Breast epithelium (tissue), 4 donors: Measurements from ENCODE around the gene PTPRU. TPM values are rescaled to one million over a fixed set of nuclear protein-coding genes. Genes with fewer than 3 reads are reported as not detected.
"Not testable (repeated sequence)": the region's sequence is repeated elsewhere in the genome, so short reads cannot be mapped to it uniquely, and the experiment has no call there.

ENCODE experiments used
- DNase-seq, 2 donors: peaks; one replicate each; pipeline ENCODE4 v3.0.0-alpha.2; 2019; ENCODE audit warnings: low spot score in 2 of 2
- H3K27ac ChIP-seq, 2 donors: fragments of 200-600 bp; sonication (generic) in 1 of 2; one replicate each; pipeline ENCODE4 v1.5.1; 2016 to 2019; ENCODE audit warnings: mild to moderate bottlenecking in 1 of 2
- H3K27me3 ChIP-seq, 2 donors: fragments of 200-600 bp; sonication (generic) in 1 of 2; one replicate each; pipeline versions ENCODE4 v1.5.1 to v1.6.0; 2017 to 2019; ENCODE audit warnings: control low read depth in 1 of 2, mild to moderate bottlenecking in 1 of 2
- H3K36me3 ChIP-seq: fragments of 200-600 bp; one replicate; pipeline ENCODE4 v1.5.1; 2019
- H3K4me1 ChIP-seq, 2 donors: fragments of 200-600 bp; sonication (generic); one replicate each; pipeline ENCODE4 v1.5.1; 2016 to 2019; ENCODE audit warnings: control low read depth in 1 of 2
- H3K4me3 ChIP-seq, 3 donors: fragments of 200-600 bp; sonication (generic); 1 replicate in 2 of 3; 2 replicates in 1 of 3; pipeline ENCODE4 v1.5.1; 2016 to 2019; ENCODE audit warnings: mild to moderate bottlenecking in 3 of 3, moderate library complexity in 2 of 3
- H3K9me3 ChIP-seq, 2 donors: fragments of 200-600 bp; sonication (generic) in 1 of 2; one replicate each; pipeline ENCODE4 v1.5.1; 2016 to 2019; ENCODE audit warnings: control low read depth in 1 of 2
- POLR2A ChIP-seq: fragments of 450-650 bp; IDR thresholded peaks from one replicate; pipeline ENCODE4 v1.6.1; 2016; ENCODE audit warnings: antibody characterized with exemption, mild to moderate bottlenecking, moderate library complexity
- POLR2AphosphoS5 ChIP-seq, 3 donors: sonication (generic); formaldehyde crosslinking; IDR thresholded peaks; one replicate each; pipeline ENCODE4 v1.6.1; 2017; ENCODE audit warnings: antibody characterized with exemption in 3 of 3
- intact Hi-C: fragments of 100-400 bp; cut with DNase I; formaldehyde crosslinking; loops from one replicate; pipeline ENCODE4 v1.15.1; 2023; ENCODE audit warnings: low total_unique reads
- total RNA-seq, 3 donors: library from RNA; depleted of rRNA; stranded (reverse); fragments of >200 nt; gene quantifications; one replicate each; pipeline ENCODE4 v1.1.0, GENCODE V29; 2016
- TF ChIP-seq, protein P1 (sequence below), 3 donors: fragments of 450-650 bp; IDR thresholded peaks; one replicate each; pipeline ENCODE4 v1.5.1; 2016 to 2017; ENCODE audit warnings: antibody characterized with exemption in 3 of 3, mild to moderate bottlenecking in 3 of 3, moderate library complexity in 3 of 3

The PTPRU gene
- total RNA-seq, 3 donors from 2014 or later = 16.0 to 33.1 (median 32.5) TPM

DNA sequence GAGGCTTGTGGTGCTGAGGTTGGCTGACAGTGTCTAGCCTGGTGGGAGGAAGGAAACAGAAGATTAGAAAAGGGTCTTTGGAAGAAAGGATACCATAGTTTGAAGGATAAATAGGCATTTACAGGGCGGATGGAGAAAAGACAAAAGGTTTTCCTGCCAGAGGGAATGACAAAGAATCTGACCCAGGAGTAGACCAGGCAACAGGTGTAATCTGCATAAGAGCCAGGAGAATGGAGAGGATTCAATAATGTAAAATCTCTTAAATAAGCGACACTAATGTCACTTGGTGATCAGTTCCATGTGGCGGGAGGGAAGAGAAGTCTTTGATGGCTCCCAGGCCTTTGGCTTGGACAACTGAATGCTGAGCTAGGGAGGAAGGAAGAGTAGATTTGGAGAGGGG is 15.0 kb upstream of the PTPRU start:
- no peak for TF ChIP-seq POLR2A
- Histone ChIP-seq H3K36me3 (no peaks in the 10 kb centered on the region), H3K27ac (no peak overlapping the region), H3K27me3 (no peaks in the 10 kb centered on the region), H3K4me1 (no peaks in the 10 kb centered on the region), H3K9me3 (no peaks in the 10 kb centered on the region), H3K4me3 (no peak overlapping the region)
- intact Hi-C loops = no loop called here
- DNase-seq = no peak

DNA sequence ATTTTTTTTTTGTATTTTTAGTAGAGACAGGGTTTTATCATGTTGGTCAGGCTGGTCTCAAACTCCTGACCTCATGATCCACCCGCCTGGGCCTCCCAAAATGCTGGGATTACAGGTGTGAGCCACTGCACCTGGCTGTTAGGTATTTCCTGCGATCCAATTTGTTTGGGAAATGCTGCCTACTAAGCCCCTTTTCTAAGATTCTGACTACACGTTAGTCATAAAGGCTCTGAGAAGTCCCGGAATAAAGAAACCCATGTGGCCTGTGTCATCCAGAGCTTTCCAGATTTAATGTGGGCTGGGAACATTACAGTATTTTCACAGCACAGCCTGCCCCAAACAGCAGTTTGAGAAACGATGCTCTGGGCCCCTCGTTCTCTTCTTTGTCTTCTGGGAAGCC is 14.1 kb upstream of the PTPRU start:
- H3K9me3 ChIP-seq, H3K27me3 ChIP-seq, H3K4me3 ChIP-seq, H3K27ac ChIP-seq, DNase-seq, intact Hi-C loops, H3K4me1 ChIP-seq, H3K36me3 ChIP-seq: not testable (repeated sequence)

DNA sequence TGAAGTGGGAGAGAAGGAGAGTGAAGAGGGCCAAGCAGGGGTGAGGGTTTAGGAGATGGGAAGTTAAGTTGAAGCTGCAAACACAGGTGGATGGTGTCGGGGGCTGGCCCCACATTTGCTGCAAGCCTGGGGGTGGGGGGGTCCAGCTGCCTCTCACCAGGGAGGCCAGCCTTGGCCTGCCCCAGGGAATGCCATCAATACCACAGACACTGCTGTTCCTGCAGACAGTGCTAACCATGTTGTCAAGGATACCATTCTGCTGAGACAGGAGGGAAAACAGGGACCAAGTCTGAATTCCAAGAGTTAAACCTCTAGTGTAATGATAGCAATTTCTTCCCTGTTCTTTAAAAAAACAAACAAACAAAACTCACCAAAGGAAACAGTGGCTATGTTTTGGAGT is 13.6 kb upstream of the PTPRU start:
- H3K4me1 ChIP-seq = no peaks in the 10 kb centered on the region
- no peak overlapping the region for H3K27ac ChIP-seq
- H3K36me3 ChIP-seq = no peaks in the 10 kb centered on the region
- no peaks in the 10 kb centered on the region for H3K27me3 ChIP-seq
- no peak overlapping the region for H3K4me3 ChIP-seq
- no peak for DNase-seq
- no peaks in the 10 kb centered on the region for H3K9me3 ChIP-seq
- TF ChIP-seq POLR2A = no peak
- TF ChIP-seq, protein P1, sequence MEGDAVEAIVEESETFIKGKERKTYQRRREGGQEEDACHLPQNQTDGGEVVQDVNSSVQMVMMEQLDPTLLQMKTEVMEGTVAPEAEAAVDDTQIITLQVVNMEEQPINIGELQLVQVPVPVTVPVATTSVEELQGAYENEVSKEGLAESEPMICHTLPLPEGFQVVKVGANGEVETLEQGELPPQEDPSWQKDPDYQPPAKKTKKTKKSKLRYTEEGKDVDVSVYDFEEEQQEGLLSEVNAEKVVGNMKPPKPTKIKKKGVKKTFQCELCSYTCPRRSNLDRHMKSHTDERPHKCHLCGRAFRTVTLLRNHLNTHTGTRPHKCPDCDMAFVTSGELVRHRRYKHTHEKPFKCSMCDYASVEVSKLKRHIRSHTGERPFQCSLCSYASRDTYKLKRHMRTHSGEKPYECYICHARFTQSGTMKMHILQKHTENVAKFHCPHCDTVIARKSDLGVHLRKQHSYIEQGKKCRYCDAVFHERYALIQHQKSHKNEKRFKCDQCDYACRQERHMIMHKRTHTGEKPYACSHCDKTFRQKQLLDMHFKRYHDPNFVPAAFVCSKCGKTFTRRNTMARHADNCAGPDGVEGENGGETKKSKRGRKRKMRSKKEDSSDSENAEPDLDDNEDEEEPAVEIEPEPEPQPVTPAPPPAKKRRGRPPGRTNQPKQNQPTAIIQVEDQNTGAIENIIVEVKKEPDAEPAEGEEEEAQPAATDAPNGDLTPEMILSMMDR (IDR thresholded peaks at IDR 0.05) = no peak
- no peak for TF ChIP-seq POLR2AphosphoS5 (IDR thresholded peaks at IDR 0.05)
- intact Hi-C loops = no loop called here

DNA sequence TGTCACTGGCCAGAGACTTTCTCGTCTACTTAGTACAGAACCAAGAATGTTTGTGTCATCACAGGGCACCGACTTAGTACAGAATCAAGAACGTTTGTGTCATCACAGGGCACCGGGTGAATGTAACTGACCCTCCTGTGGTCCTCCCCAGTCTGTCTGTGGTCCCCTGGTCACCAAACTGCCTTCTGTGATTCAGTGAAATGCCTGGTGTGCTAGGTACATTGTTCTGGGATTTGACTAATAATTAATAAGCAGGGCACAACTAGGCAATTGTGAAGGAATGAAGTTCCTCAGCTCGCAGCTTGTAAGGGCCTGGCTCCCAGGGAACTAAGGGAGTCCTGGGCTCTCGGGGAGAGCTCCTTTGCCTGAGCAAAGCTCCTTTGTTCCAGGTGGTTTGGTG is 12.8 kb upstream of the PTPRU start:
- intact Hi-C loops = no loop called here
- Histone ChIP-seq H3K27ac (no peak overlapping the region), H3K9me3 (no peaks in the 10 kb centered on the region), H3K27me3 (no peaks in the 10 kb centered on the region), H3K4me1 (no peaks in the 10 kb centered on the region), H3K36me3 (no peaks in the 10 kb centered on the region), H3K4me3 (no peak overlapping the region)
- no peak for DNase-seq
- no peak for TF ChIP-seq POLR2A
- TF ChIP-seq POLR2AphosphoS5 (IDR thresholded peaks at IDR 0.05) = no peak
- TF ChIP-seq, protein P1 (IDR thresholded peaks at IDR 0.05) = no peak

DNA sequence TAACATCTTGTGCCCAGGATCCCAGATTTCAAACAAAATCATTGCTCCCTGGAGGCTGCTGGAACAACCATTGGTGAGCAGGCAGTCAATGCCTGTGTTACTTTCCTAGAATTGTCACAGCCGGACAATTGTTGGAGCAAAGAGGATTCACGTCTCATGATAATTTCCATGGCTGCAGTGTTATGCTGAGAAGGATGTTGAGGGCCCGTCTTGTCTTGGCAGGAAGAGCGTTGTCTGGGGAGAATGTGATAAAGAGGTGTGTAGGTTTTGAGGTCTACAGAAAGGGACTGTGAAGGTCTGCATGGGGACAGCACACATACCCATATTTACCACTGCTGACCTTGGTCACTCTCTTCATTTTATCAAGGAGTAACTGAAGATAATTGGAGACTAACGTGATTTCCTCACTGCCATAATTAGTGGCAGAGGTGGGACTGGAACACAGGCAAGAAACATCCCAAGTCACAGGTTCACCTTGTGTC is 11.9 kb upstream of the PTPRU start:
- H3K4me3 ChIP-seq = no peak overlapping the region
- intact Hi-C loops = no loop called here
- no peaks in the 10 kb centered on the region for H3K36me3 ChIP-seq
- H3K27ac ChIP-seq = no peak overlapping the region
- no peaks in the 10 kb centered on the region for H3K27me3 ChIP-seq
- DNase-seq = no peak
- TF ChIP-seq POLR2AphosphoS5 (IDR thresholded peaks at IDR 0.05) = no peak
- TF ChIP-seq, protein P1 (IDR thresholded peaks at IDR 0.05) = no peak
- no peak for TF ChIP-seq POLR2A
- no peaks in the 10 kb centered on the region for H3K4me1 ChIP-seq
- no peaks in the 10 kb centered on the region for H3K9me3 ChIP-seq

DNA sequence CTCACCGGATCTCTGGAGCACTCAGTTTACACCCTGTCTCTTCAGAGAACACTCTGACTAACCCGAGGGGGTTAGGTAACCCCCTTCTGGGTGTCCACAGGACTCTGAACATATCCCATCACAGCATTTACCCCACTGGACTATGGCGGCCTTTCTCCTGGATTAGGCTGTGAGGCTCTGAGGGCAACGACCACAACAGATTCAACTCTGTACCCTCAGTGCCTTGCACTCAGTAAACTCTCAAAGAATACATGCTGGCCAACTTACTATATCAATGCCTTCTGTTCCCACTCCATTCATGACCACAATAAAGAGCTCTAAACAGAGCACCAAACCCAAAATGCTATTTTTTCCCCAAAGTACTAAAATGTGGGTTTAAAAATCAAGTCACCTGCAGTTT is 11.0 kb upstream of the PTPRU start:
- TF ChIP-seq POLR2A = no peak
- no peak for TF ChIP-seq POLR2AphosphoS5 (IDR thresholded peaks at IDR 0.05)
- TF ChIP-seq, protein P1 (IDR thresholded peaks at IDR 0.05) = no peak
- no peak overlapping the region for H3K4me3 ChIP-seq
- H3K27ac ChIP-seq = no peak overlapping the region
- intact Hi-C loops = no loop called here
- no peaks in the 10 kb centered on the region for H3K27me3 ChIP-seq
- no peaks in the 10 kb centered on the region for H3K36me3 ChIP-seq
- H3K4me1 ChIP-seq = no peaks in the 10 kb centered on the region
- DNase-seq = no peak
- no peaks in the 10 kb centered on the region for H3K9me3 ChIP-seq
